Measurements from ENCODE around the gene STUB1. TPM values are rescaled to one million over a fixed set of nuclear protein-coding genes. Genes with fewer than 3 reads are reported as not detected.
A peak's percentile ranks its signal among the peaks of the same experiment; 100 is the strongest.

The STUB1 gene
- total RNA-seq, 1 experiment from 2014 or later, result 102 TPM

GRCh38 chr16:642189-643049 is 37.8 kb upstream of the STUB1 start:
- H3K4me2 ChIP-seq (ENCODE audit: insufficient read depth, insufficient read length, low read length), result peak overlapping the region; percentile 55
- no peaks in the 10 kb centered on the region for H4K20me1 ChIP-seq (ENCODE audit: control insufficient read depth, insufficient read depth, insufficient read length)
- no peaks in the 10 kb centered on the region for H3K9me3 ChIP-seq (ENCODE audit: control insufficient read depth, low read depth, low read length)
- no peak overlapping the region for H4K5ac ChIP-seq (ENCODE audit: insufficient read length, low read depth, low read length)
- H3T11ph ChIP-seq (ENCODE audit: low read length), result no peak overlapping the region
- Mint-ChIP-seq H3K4me3 (peak overlapping the region; percentile 68 to 77), H3K27me3 (ENCODE audit: low read depth) (no peaks in the 10 kb centered on the region; the same call in 1 of the 2 replicates), H3K27ac (peak overlapping the region in 1 of 3 experiments; percentile 53; a peak in 1 of 7 replicates), H3K9me3 (no peaks in the 10 kb centered on the region), H3K36me3 (ENCODE audit: insufficient read depth in 1 of 3, low read depth in 3 of 3) (peaks cover 2 to 15% (median 4%) of the 10 kb centered on the region in 3 experiments; a peak in 4 of 7 replicates), H3K4me1 (peaks cover 13 to 27% of the 10 kb centered on the region in 2 experiments)
- WGBS (ENCODE audit: extremely low coverage, insufficient read length, low lambda C conversion rate), result no CpG with 5 or more reads among the region's 72 CpGs
- H3K4me1 ChIP-seq (ENCODE audit: insufficient read depth, low read length), result no peaks in the 10 kb centered on the region; the same call in 1 of the 2 replicates
- no peak for DNase-seq
- no peak overlapping the region for H3K56ac ChIP-seq (ENCODE audit: insufficient read length, low read depth, low read length)
- no peak overlapping the region for H2BK15ac ChIP-seq (ENCODE audit: low read depth, low read length)
- no peaks in the 10 kb centered on the region for H3K79me1 ChIP-seq (ENCODE audit: insufficient read depth, low read depth, low read length, poor library complexity, severe bottlenecking)
- no peak overlapping the region for H2AFZ ChIP-seq (ENCODE audit: low read length)
- no peaks in the 10 kb centered on the region for H3K79me2 ChIP-seq (ENCODE audit: insufficient read depth, low read length)
- H3K18ac ChIP-seq (ENCODE audit: insufficient read length, low read depth, low read length), result peak overlapping the region; percentile 0
- no peak overlapping the region for H4K91ac ChIP-seq (ENCODE audit: insufficient read length, low read depth, low read length)
- no peak overlapping the region for H2AK5ac ChIP-seq (ENCODE audit: insufficient read length, low read length)
- no peak overlapping the region for H2BK12ac ChIP-seq (ENCODE audit: insufficient read length, low read depth, low read length)
- no peaks in the 10 kb centered on the region for H3K27me3 ChIP-seq (ENCODE audit: insufficient read depth, low read length)
- no peak overlapping the region for H2BK20ac ChIP-seq (ENCODE audit: low read depth, low read length, poor library complexity, severe bottlenecking)
- 0 out of 2 replicates have a peak overlapping the region, but pooled peaks have one; percentile 10 for H3K14ac ChIP-seq (ENCODE audit: insufficient read depth, low read length)
- H3K23ac ChIP-seq (ENCODE audit: insufficient read length, low read depth, low read length), result no peak overlapping the region
- peaks cover 6% of the 10 kb centered on the region for H3K23me2 ChIP-seq (ENCODE audit: insufficient read length, low read depth, low read length, poor library complexity, severe bottlenecking)
- no peak overlapping the region for H3K27ac ChIP-seq (ENCODE audit: insufficient read length, low read depth, low read length)
- no peak overlapping the region for H3K4ac ChIP-seq (ENCODE audit: low read depth, low read length)
- TF ChIP-seq, protein P1, sequence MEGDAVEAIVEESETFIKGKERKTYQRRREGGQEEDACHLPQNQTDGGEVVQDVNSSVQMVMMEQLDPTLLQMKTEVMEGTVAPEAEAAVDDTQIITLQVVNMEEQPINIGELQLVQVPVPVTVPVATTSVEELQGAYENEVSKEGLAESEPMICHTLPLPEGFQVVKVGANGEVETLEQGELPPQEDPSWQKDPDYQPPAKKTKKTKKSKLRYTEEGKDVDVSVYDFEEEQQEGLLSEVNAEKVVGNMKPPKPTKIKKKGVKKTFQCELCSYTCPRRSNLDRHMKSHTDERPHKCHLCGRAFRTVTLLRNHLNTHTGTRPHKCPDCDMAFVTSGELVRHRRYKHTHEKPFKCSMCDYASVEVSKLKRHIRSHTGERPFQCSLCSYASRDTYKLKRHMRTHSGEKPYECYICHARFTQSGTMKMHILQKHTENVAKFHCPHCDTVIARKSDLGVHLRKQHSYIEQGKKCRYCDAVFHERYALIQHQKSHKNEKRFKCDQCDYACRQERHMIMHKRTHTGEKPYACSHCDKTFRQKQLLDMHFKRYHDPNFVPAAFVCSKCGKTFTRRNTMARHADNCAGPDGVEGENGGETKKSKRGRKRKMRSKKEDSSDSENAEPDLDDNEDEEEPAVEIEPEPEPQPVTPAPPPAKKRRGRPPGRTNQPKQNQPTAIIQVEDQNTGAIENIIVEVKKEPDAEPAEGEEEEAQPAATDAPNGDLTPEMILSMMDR (conservative IDR thresholded peaks at IDR 0.05), result no peak
- H4K8ac ChIP-seq (replicated peaks; ENCODE audit: insufficient read length, low read depth, low read length), result no peak overlapping the region
- no peak overlapping the region for H2BK5ac ChIP-seq (ENCODE audit: insufficient read length, low read length)
- H3K9ac ChIP-seq (ENCODE audit: extremely low read depth, insufficient read length, low read length), result peak overlapping the region; percentile 1
- no peak overlapping the region for H2BK120ac ChIP-seq (ENCODE audit: low read depth, low read length, poor library complexity, severe bottlenecking)

All from H9 (cell line).